Frontal cortex (tissue), 4 donors: Measurements from ENCODE around the gene EPN3. TPM values are rescaled to one million over a fixed set of nuclear protein-coding genes. Genes with fewer than 3 reads are reported as not detected.

Source experiments
- DNase-seq, 2 donors: peaks; one replicate each; pipeline ENCODE4 v3.0.0; 2012; ENCODE audit warnings: low spot score in 2 of 2
- FAIRE-seq: peaks from 2 replicates; lab custom pipeline; 2012; peaks lifted over from hg19 to GRCh38; lab: Jason Lieb, UNC
- total RNA-seq: library from RNA; depleted of rRNA; stranded (reverse); fragments of >200 nt; gene quantifications from one replicate; pipeline ENCODE4 v1.2.3, GENCODE V29; 2014
- donor health status: control.
- donor health status: control.
- donor health status: control.

The EPN3 gene
- total RNA-seq, 1 donor from 2014 or later, result 0.41 TPM

- no peak for DNase-seq
- FAIRE-seq, result no peak
These were observed 29.9 kb downstream of the EPN3 start for GRCh38 chr17:50562242-50563091.

DNA sequence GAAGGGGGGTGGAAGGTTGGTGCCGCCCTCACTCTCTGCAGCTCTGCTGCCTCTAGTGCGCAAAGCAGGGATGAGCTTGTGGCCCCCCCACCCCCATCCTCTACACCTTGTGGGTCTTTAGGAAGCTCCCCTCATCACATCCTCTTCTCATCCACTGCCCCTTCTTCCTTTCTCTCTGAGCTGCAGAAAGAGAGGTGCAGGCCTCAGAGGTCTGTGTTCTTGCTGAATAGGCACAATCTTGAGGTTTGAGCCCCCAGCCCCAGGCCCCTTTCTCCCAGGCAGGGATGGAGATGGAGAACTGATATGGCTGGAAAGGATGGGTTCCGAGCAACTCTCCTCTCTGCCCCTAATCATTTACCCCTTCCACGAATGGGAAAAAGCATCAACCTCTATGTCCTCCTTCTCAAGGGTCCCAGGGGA, 30.6 kb downstream of the EPN3 start:
- FAIRE-seq, result no peak
- DNase-seq, result no peak

DNA sequence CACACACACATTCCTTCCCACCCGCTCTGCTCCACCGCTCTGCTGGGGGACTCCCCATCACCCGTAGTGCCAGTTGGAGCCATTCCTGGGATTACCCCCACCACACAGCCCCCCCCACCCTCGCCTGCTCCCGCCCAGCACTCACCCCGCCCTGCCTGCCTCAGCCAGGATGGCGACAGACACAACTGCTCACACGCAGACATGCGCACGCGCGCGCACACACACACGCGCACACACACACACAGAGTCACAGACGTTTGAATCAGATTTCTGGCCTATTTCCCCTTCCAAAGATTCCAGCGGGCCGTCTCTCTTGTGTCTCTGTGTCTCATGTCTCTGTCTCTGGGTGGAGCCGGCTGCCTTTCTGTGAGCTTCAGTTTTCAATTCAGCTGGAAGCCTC, 32.4 kb downstream of the EPN3 start:
- DNase-seq, result no peak

GRCh38 chr17:50565402-50566350, 33.1 kb downstream of the EPN3 start:
- peak in 1 of 2 donors; percentile 69 for DNase-seq
- no peak for FAIRE-seq

More for the DNA sequence above, 32.4 kb downstream of the EPN3 start:
- no peak for FAIRE-seq

- DNase-seq (no peak), FAIRE-seq (no peak)
These were observed 34.4 kb downstream of the EPN3 start for GRCh38 chr17:50566886-50567285.

DNA sequence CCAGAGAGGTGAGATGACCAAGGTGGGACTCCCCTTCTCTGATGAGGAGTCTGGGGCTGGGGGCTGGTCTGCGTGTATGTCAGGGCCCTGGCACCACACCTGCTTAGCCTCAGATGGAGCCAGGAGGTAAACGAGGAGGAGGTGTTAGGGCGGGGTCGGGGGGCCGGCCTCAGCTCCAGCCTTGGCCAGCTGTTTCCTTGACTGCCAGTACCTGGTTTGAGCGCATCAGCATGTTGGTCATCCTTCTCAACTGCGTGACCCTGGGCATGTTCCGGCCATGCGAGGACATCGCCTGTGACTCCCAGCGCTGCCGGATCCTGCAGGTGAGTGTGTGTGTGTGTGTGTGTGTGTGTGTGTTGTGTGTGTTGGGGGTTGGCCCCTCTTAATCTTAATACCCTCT, 36.1 kb downstream of the EPN3 start:
- FAIRE-seq, result no peak
- no peak for DNase-seq

- FAIRE-seq, result no peak
- no peak for DNase-seq
These were observed 37.1 kb downstream of the EPN3 start for GRCh38 chr17:50569592-50569991.

DNA sequence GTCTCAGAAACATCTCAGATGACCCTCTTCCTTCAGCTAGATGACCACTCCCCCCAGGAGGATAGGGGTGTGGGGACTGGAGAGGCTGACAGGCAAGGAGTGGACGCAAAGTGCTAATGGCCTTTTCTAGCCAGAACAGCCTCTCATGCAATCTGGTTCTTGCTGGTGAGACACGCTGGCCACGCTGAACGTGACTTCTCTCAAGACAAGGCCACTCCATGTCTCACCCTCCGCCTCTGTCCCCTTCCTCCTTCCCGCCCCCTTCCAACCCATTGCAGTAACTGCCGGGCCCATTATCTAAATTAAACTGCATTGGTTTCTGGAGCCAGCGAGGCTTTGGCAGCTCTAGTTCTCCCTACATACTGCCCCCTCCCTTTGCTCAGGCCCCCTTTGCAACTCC, 37.5 kb downstream of the EPN3 start:
- FAIRE-seq, result no peak

GRCh38 chr17:50570528-50570927, 38.0 kb downstream of the EPN3 start:
- no peak for DNase-seq
- no peak for FAIRE-seq

More for the DNA sequence above, 37.5 kb downstream of the EPN3 start:
- no peak for DNase-seq

GRCh38 chr17:50571681-50572080, 39.1 kb downstream of the EPN3 start:
- DNase-seq, result no peak
- no peak for FAIRE-seq

- DNase-seq, result no peak
- FAIRE-seq, result no peak
These were observed 40.0 kb downstream of the EPN3 start for GRCh38 chr17:50572541-50572940.

- DNase-seq (no peak), FAIRE-seq (no peak)
These were observed 41.5 kb downstream of the EPN3 start for GRCh38 chr17:50573866-50574611.

DNA sequence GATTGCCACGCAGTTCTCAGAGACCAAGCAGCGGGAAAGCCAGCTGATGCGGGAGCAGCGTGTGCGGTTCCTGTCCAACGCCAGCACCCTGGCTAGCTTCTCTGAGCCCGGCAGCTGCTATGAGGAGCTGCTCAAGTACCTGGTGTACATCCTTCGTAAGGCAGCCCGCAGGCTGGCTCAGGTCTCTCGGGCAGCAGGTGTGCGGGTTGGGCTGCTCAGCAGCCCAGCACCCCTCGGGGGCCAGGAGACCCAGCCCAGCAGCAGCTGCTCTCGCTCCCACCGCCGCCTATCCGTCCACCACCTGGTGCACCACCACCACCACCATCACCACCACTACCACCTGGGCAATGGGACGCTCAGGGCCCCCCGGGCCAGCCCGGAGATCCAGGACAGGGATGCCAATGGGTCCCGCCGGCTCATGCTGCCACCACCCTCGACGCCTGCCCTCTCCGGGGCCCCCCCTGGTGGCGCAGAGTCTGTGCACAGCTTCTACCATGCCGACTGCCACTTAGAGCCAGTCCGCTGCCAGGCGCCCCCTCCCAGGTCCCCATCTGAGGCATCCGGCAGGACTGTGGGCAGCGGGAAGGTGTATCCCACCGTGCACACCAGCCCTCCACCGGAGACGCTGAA, 43.2 kb downstream of the EPN3 start:
- no peak for FAIRE-seq
- no peak for DNase-seq

- DNase-seq (no peak), FAIRE-seq (no peak)
These were observed 44.3 kb downstream of the EPN3 start for GRCh38 chr17:50576864-50577263.

- DNase-seq, result no peak
- no peak for FAIRE-seq
These were observed 45.0 kb downstream of the EPN3 start for GRCh38 chr17:50577451-50577954.

DNA sequence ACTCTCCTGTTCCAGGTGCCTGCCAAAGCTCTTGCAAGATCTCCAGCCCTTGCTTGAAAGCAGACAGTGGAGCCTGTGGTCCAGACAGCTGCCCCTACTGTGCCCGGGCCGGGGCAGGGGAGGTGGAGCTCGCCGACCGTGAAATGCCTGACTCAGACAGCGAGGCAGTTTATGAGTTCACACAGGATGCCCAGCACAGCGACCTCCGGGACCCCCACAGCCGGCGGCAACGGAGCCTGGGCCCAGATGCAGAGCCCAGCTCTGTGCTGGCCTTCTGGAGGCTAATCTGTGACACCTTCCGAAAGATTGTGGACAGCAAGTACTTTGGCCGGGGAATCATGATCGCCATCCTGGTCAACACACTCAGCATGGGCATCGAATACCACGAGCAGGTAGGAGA, 45.6 kb downstream of the EPN3 start:
- DNase-seq, result no peak
- FAIRE-seq, result no peak

DNA sequence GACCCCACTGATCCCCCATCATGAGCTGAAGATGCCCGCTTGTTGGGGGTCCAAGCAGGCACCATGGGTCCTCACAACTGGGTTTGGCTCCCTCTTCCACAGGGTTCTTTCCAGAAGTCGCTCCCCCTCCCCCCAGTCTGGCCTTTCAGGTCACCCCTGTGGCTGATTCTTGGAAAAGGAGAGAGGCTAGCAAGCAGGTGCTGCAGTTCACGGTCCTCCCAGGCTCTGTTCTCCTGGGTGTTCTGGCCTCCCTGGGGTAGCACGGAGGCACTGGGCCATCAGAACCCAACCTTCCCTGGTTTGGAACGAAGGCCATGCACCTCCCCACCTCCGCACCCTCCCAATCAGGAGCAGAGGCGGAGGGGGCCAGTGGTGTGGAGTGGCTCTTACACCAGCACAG, 46.9 kb downstream of the EPN3 start:
- no peak for FAIRE-seq
- no peak for DNase-seq

DNA sequence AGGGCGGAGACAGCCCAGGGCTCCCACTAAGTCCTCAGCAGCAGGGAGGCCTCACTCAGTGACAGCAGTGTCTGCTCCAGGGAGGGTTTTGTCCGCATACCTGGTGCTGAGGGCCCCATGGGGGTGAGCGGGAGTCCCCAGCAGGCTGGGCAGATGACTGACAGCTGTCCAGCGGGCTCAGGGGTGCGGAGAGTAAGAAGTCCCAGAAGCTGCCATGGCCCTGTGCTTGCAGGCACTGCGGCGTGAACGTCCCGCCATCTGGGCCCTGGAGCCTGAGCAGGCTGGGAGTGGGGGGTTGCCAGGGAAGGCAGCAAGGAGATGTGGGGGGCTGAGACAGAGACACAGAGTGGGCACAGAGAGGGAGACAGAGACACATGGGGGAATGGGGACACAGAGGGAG, 48.1 kb downstream of the EPN3 start:
- DNase-seq, result no peak
- no peak for FAIRE-seq

GRCh38 chr17:50581316-50581715, 48.8 kb downstream of the EPN3 start:
- no peak for FAIRE-seq
- no peak for DNase-seq
